GM12875 (cell line): Measurements from ENCODE around the gene MYO5B.

Source experiments
- H3K4me3 ChIP-seq: one replicate; pipeline ENCODE4 v1.5.1; 2011; ENCODE audit warnings: low read depth, low read length, control low read depth
- CTCF ChIP-seq: IDR thresholded peaks from 2 replicates; pipeline ENCODE4 v1.5.1; 2011; ENCODE audit warnings: low read depth, mild to moderate bottlenecking, control low read depth, inconsistent platforms, low read length, moderate library complexity, borderline replicate concordance; ENCODE audit not compliant: insufficient read depth

Gene MYO5B

GRCh38 chr18:49959176-49959575 is 235.8 kb downstream of the MYO5B start:
- TF ChIP-seq CTCF: no peak
- H3K4me3 ChIP-seq: no peak overlapping the region

GRCh38 chr18:49955263-49955662 is 239.7 kb downstream of the MYO5B start:
- no peak overlapping the region for H3K4me3 ChIP-seq
- no peak for TF ChIP-seq CTCF

- no peak for TF ChIP-seq CTCF
- H3K4me3 ChIP-seq: no peak overlapping the region
These were observed 241.6 kb downstream of the MYO5B start for GRCh38 chr18:49953391-49953790.

- no peak overlapping the region for H3K4me3 ChIP-seq
- TF ChIP-seq CTCF: no peak
These were observed 245.0 kb downstream of the MYO5B start for GRCh38 chr18:49949951-49950395.

GRCh38 chr18:49948975-49949374 is 246.0 kb downstream of the MYO5B start:
- no peak overlapping the region for H3K4me3 ChIP-seq
- TF ChIP-seq CTCF: no peak

GRCh38 chr18:49944663-49945062 is 250.3 kb downstream of the MYO5B start:
- TF ChIP-seq CTCF: no peak
- no peak overlapping the region for H3K4me3 ChIP-seq

- TF ChIP-seq CTCF: no peak
- no peak overlapping the region for H3K4me3 ChIP-seq
These were observed 258.1 kb downstream of the MYO5B start for GRCh38 chr18:49936821-49937220.
